Measurements from ENCODE around the gene MPPED2.

MPPED2 gene

GRCh38 chr11:30388957-30389356 lies 197.2 kb downstream of the MPPED2 start:
- Histone ChIP-seq H3K27ac (no peak overlapping the region), H3K4me3 (no peak overlapping the region)

GRCh38 chr11:30387891-30388861 lies 198.0 kb downstream of the MPPED2 start:
- no peak overlapping the region for H3K27ac ChIP-seq
- H3K4me3 ChIP-seq = no peak overlapping the region

GRCh38 chr11:30381879-30382278 lies 204.3 kb downstream of the MPPED2 start:
- Histone ChIP-seq H3K4me3 (no peak overlapping the region), H3K27ac (no peak overlapping the region)

- H3K4me3 ChIP-seq = no peak overlapping the region
These were observed 205.3 kb downstream of the MPPED2 start for GRCh38 chr11:30380846-30381245.

GRCh38 chr11:30377347-30377746 lies 208.8 kb downstream of the MPPED2 start:
- Histone ChIP-seq H3K27ac (no peak overlapping the region), H3K4me3 (no peak overlapping the region)

More at GRCh38 chr11:30380846-30381245, 205.3 kb downstream of the MPPED2 start:
- no peak overlapping the region for H3K27ac ChIP-seq

- Histone ChIP-seq H3K27ac (no peak overlapping the region), H3K4me3 (no peak overlapping the region)
These were observed 216.0 kb downstream of the MPPED2 start for GRCh38 chr11:30370164-30370563.

GRCh38 chr11:30368394-30368793 lies 217.8 kb downstream of the MPPED2 start:
- Histone ChIP-seq H3K27ac (no peak overlapping the region), H3K4me3 (no peak overlapping the region)

GRCh38 chr11:30365793-30366517 lies 220.2 kb downstream of the MPPED2 start:
- no peak overlapping the region for H3K4me3 ChIP-seq
- no peak overlapping the region for H3K27ac ChIP-seq

GRCh38 chr11:30364837-30365482 lies 221.2 kb downstream of the MPPED2 start:
- H3K4me3 ChIP-seq = no peak overlapping the region
- H3K27ac ChIP-seq = no peak overlapping the region

- no peak overlapping the region for H3K4me3 ChIP-seq
- no peak overlapping the region for H3K27ac ChIP-seq
These were observed 221.9 kb downstream of the MPPED2 start for GRCh38 chr11:30364139-30364836.

- Histone ChIP-seq H3K27ac (no peak overlapping the region), H3K4me3 (no peak overlapping the region)
These were observed 225.4 kb downstream of the MPPED2 start for GRCh38 chr11:30360741-30361140.
